MV-4-11 (cell line): Measurements from ENCODE around the gene ACSF2.
"Not testable (repeated sequence)": the region's sequence is repeated elsewhere in the genome, so short reads cannot be mapped to it uniquely, and the experiment has no call there.

Experiments
- DNase-seq: peaks from one replicate; lab custom pipeline; 2025; lab: John Stamatoyannopoulos, UW

Gene ACSF2

DNA sequence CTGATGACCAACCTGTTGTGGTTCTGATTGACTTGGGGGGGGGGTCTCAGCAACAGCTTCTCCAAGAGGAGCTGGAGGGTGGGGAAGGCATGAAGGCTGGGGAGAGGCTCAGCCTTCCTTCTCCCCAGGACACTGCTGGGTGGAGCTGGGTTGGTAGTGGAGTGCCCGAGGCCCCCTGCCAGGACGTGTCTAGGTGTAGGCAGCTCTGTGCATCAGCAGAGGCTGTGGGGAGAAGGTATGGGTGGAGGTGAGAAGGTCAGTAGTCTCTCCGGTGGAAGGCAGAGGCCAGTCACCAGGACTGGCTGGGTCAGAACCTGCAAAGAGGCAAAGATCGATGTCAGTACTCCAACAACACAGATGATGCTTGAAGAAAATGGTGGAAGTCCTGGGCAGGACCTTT is 38.7 kb downstream of the ACSF2 start:
- no peak for DNase-seq

DNA sequence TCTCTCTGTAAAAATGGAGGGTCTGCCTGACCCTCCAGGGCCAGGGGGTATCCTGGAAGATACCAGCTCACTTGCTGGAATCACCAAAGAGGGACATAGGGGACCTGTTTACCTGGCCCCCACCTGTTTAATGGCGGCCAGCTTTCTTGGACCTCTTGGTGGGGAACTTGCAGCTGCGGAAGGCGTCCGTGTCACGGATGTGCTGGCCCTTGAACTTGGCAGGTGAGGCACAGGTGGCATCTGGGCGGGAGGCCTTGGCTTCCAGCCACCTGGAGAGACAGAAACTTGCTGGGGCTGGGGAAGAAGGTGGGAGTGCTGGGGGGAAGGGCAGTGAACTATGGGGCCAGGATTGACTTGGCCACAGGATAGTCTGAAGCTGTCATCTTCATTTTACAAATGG is 39.2 kb downstream of the ACSF2 start:
- no peak for DNase-seq

DNA sequence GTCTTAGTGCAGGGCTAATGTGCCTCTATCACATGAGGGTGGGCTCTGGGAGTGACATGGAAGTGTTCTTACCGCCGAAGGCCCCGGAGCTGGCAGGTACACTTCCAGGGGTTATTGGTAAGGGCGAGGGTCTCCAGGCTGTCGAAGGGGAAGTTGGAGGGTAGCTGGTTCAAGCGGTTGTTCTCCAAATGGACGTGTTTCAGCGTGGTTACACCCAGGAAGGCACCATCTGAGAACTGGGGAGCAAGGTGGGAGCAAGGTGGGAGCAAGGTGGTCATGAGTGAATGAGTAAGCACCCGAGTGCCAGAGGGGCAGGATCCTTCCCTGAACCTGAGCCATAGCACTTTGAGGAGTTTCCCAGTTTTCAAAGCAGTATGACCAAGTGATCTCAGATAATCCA is 39.6 kb downstream of the ACSF2 start:
- no peak for DNase-seq

DNA sequence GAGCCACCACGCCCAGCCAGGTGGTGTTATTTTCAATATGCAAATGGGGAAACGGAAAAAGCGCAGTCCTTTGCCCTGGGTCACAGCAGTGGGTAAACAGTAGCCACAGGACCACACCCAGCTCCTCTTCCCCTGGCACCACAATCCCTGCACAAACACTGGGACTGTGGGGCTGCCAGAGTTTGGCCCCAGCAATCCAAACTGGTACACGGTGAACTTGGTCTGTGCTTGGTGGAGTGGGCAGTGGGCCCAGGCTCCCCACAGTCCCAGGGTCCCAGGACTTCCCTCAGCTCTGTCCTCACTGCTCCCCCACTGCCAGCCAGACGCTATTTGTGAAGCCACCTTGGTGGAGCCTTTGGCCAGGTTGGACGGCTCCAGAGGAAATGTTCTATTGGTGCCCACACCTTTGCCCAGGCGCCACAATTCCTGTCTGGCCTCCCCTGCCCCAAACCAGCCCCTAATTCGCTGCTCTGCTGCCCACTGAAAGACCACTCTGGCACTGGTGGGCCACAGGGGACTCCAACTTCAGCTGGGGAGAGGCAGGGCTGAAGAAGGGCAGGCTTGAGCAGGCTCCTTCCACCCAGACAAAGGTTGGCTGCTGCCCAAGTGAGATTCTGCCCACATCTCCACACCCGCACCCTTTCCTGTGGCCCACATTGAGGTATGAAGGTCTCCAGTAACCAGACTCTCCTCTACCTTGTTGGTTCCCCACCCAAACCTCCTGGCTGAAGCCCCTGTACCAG is 40.5 kb downstream of the ACSF2 start:
- no peak for DNase-seq

DNA sequence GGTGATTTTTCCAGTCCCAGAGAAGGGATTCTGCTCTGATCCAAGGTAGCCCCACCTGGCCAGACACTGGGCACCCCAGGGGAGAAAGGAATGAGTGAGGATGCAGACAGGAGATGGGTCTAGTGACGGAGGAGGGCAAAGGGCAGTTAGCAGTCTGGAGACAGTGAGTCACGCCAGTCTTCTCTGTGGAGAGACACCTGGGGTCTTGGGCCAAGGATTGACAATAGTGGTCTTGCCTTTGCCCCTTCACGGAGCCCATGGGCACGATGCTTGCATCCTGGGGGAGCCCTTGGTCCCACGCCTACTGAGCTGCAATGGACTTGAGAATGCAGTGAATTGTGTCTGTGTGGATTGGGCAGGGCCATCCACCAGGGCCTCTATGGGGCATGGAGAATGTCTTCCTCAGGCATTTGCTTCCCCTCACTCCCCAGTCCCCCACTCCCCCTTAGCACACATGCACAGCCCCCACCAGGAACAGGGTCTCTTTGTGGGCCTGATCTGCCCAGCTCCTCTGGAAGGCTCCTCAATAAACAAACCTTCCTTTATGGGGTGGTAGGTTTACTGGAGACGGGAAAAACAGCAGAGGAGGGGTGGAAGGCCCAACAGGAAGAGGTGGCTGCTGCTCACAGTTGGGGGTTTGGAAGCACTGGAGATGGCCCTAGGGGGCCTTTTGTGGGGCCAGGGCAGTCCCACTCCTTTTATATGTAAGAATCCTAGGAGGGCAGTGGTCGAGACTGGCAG is 41.3 kb downstream of the ACSF2 start:
- DNase-seq: no peak

DNA sequence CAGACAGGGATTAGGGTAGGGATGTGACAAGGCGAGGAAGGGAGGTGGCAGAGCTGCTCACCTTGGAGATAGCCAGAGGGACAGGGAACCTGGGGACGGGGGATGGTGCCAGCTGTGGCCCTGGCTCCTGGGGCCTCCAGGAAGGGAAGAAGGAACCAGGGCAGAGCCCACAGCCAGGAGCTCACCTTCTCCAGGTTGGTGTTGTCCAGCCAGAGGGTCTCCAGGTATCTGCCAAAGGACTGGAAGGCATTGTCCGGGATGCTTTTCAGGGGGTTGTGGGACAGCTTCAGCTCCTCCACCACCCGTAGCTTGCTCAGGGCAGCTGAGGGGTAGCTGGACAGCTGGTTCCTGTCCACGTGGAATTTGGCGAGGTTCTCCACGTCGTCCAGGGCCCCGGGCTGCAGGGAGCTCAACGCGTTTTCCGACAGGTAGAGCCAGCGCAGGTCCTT is 41.9 kb downstream of the ACSF2 start:
- DNase-seq: no peak

DNA sequence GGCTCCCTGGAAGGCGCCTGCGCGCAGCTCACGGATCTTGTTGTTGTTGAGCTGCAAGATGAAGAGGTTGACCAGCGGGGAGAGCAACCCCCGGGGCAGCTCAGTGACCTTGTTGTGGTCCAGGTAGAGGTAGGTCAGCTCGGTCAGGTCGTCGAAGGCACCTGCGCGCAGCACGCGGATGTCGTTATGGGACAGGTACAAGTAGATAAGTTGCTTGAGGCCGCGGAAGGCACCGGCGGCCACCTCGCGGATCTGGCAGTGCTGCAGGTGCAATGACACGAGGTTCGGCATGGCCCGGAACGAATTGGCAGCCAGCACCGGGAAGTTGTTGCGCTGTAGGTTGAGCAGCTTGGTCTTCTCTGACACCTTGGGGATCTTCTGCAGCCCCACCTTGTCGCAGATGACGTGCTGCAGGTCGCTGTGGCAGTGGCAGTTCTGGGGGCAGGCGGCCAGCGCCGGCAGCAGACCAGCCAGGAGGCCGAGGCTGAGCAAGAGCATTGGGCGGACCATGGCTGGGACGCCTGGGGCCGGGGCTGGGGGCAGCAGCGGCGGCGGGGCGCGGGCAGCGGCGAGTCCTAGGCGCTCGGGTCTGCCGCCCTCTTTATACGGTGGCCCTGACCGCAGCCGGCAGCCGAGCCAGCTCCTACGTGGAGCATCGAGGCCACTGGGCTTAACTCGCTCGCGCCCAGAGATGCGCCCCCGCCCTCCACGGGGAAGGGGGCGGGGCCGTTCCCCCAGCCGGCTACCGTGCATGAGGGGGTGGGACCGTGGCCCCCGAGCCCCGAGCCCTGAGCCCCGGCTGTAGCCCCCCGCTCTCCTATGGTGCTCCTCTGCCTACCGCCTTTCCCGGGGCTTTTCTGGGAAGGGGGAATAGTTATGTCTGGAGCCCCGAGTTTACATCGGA is 42.5 kb downstream of the ACSF2 start, which contains the start of gene CHAD:
Gene CHAD, minus strand, starts transcription at position 577 of the 904 bp plus-strand sequence. Its CDS starts 67 bp downstream, at position 510.
- no peak for DNase-seq

DNA sequence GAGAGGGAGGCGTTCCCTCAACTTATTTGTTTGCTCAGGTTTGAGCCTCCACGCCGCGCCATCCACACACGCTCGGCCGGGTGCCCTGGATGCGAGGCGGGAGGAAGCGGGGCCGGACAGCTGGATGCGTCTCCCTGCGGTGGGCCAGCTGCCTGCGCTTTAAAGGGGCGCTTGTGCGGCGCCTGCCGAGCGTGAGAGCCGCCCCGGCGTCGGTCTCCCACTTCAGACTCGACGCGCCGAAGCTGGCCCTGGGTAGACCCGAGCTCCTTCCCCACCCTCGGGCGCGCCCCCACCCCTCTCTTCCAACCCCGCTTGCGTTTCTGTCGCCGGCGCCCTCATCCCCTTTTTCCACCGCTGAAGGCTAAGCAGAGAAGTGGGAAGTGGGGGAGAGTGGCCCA is 43.2 kb downstream of the ACSF2 start:
- no peak for DNase-seq

DNA sequence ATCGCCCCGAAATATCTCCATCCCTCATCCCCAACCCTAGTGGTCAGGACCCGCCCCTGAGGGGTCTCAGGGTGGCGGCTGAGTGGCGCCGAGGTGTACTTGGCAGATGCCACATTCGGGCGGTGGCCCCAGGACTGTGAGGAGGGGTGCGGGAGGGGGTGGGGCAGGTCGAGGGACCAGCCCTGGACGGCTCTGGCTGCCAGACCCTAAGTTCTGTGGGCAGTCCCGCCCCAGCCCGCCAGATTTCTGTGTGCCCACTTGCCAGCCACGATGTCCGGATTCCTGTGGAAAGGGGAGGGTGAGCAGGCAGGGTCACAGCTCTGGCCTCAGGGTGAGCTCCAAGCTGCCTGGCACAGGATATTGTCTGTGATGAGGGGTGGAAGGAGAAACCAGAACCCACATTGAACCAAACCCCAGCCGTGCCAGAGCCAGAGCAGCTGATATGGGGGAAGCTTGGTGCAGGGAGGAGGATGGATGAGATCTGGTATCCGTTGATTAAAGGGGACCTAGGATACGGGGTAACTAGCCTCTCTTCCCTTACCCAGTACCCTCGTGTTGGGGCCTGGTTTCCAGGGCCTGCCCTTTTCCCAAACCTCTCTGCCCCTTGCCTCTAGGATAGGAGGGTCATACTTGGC is 43.8 kb downstream of the ACSF2 start:
- no peak for DNase-seq

DNA sequence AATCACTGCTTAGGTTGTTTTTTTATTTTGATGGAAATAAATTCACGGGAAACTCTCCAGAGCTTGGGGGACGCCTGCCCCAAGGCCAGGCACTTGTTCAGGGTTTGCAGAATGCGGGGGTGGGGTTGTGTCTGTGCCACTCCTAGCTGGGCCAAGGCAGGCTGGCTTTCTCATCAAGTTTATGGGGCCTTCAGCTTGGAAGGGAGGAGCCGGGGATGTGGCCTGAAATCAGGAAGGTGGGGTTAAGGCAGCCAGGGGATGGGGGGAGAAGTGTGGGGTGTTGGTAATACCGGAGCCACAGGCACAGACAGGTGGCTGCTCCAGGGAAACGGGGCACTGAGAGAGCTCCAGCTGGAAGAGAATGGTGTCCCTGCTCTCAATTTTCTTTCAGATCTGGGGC is 44.4 kb downstream of the ACSF2 start:
- no peak for DNase-seq

DNA sequence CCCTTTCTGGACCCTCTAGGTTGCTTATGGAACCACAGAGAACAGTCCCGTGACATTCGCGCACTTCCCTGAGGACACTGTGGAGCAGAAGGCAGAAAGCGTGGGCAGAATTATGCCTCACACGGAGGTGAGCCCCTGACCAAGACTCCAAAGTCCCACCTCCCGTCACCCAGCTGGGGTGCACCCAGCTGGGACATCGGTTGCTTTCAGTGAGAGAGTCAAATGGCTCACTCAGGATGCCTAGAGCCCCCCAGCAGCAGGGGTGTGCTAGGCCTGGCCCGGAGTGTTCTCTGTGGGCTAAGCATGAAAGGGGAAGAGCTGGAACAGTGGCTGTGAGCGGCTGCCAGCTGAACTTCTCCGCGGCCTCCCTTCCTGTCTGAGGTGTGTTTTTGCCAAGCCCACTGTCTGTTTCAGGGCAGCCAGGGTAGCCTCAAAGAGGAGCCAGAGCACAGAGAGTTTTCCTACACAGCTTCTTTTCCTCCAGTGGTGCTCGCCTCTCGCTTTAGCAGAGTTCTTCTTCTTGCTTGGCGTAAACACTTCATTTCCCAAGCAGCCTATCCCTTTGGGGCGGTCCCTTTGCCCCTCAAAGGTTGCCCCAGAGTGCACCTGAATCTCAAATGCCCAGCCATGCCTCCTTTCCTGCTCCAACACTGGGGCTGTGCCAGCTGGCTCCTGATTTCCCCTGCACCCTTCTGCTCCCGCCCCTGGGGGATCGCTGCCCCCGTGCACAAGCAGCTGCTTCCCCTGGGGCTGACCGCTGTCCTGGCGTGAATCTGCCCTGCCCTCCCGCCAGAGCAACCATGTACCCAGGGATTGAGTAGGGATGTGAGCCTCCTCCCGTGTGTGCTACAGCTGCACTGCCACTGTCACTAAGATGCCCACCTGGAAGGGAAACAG is 45.2 kb downstream of the ACSF2 start:
- peak; percentile 16 for DNase-seq

DNA sequence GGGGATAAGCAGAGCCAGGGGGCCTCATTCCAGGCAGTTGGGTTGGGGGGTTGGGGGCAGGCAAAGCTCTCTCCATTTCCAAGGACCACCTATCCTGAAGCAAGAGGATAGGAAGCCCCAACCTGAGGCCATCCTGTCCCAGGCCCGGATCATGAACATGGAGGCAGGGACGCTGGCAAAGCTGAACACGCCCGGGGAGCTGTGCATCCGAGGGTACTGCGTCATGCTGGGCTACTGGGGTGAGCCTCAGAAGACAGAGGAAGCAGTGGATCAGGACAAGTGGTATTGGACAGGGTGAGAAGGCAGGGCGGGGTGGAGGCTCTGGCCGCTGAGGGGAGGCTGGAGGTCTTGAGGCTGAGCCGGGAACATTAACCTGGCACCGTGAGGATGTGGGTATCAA is 46.3 kb downstream of the ACSF2 start:
- DNase-seq: no peak

DNA sequence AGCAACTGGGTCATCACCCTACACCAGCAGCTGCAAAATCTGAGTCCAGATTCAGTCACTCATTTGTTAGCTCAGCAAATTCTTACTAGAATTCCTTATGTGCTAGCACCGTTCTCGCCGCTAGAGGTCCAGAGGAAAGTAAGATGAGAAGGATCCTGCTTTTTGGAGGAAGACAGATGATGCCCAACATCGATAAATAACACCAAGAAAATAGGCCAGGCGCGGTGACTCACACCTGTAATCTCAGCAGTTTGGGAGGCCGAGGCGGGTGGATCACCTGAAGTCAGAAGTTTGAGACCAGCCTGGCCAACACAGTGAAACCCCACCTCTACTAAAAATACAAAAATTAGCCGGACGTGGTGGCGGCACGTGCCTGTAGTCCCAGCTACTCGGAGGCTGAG is 46.7 kb downstream of the ACSF2 start:
- DNase-seq: not testable (repeated sequence)

DNA sequence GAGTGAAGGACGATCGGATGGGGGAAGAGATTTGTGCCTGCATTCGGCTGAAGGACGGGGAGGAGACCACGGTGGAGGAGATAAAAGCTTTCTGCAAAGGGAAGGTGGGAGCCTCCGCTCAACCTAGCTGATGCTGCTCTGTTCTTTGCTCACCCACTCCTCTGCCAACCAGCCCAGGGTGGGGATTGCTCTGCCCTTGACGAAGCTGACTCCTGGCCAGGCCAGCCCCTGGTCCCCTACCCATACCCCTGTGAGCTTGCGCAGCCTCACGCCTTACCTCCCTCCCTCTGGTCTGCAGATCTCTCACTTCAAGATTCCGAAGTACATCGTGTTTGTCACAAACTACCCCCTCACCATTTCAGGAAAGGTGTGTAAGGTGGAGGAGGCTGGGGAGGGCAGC is 47.9 kb downstream of the ACSF2 start:
- no peak for DNase-seq

DNA sequence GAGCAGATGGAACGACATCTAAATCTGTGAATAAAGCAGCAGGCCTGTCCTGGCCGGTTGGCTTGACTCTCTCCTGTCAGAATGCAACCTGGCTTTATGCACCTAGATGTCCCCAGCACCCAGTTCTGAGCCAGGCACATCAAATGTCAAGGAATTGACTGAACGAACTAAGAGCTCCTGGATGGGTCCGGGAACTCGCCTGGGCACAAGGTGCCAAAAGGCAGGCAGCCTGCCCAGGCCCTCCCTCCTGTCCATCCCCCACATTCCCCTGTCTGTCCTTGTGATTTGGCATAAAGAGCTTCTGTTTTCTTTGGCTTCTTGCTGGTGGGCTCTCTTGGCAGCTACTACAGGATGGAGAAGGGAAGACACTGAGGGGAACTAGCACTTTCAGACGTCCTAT is 48.5 kb downstream of the ACSF2 start:
- DNase-seq: no peak

DNA sequence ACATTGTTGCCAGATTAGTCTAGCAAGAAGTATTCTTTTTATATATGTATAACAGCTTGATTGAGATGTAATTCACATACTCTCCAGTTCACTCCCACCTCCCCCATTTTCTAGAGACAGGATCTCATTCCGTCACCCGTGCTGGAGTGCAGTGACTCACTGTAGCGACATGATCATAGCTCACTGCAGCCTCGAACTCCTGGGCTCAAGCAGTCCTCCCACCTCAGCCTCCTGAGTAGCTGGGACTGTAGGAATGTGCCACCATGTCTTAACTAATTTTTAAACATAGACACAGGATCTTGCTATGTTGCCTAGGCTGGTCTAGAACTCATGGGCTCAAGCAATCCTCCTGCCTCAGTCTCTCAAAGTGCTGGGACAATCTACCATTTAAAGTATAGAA is 49.3 kb downstream of the ACSF2 start:
- no peak for DNase-seq

DNA sequence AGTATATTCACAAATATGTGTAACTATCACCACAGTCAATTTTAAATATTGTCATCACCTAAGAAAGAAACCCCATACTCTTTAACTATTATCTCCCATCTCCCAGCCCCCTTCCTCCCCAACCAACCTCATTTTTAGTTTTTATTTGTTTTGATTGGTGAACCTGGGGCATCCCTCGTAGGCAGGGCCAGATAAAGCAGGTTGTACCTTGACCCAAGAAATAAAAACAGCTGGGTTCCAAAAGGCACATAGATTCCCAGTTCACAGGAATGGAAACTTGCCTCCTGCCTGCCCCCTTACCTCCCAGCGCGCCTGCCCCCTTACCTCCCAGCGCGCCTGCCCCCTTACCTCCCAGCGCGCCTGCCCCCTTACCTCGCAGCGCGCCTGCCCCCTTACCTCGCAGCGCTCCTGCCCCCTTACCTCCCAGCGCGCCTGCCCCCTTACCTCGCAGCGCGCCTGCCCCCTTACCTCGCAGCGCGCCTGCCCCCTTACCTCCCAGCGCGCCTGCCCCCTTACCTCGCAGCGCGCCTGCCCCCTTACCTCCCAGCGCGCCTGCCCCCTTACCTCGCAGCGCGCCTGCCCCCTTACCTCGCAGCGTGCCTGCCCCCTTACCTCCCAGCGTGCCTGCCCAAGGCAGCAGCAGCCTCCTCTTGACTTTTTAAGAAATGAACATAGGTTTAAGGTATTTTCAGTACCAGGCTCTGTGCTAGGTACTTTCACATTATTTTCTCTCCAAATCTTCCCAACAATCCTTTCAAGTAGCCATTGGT is 49.9 kb downstream of the ACSF2 start:
- not testable (repeated sequence) for DNase-seq

DNA sequence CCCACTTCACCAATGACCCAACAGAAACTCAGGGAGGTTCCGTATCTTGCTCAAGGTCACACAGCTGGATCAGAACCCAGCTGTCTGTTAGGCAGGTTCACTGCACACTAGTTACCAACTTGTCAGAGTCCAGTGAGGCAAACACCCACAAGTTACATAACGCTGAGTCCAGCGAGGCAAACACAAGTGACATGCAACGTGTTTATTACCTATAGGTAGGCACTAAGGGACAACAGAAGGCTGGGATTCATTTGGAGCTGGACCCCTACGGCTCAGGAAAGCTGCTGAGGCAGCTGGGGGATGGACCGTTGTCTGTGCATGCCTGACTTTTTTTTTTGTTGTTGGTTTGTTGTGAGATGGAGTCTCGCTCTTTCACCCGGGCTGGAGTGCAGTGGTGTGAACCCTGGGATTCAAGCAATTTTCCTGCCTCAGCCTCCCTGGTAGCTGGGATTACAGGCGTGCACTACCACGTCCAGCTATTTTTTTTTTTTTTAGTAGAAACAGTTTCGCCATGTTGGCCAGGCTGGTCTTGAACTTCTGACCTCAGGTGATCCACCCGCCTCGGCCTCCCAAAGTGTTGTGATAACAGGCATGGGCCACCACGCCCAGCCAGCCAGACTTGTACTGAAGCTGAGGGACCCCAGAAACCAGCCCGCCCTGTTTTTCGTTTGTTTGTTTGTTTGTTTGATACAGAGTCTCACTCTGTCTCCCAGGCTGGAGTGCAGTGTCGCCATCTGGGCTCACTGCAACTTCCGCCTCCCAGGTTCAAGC is 50.7 kb downstream of the ACSF2 start:
- no peak for DNase-seq

DNA sequence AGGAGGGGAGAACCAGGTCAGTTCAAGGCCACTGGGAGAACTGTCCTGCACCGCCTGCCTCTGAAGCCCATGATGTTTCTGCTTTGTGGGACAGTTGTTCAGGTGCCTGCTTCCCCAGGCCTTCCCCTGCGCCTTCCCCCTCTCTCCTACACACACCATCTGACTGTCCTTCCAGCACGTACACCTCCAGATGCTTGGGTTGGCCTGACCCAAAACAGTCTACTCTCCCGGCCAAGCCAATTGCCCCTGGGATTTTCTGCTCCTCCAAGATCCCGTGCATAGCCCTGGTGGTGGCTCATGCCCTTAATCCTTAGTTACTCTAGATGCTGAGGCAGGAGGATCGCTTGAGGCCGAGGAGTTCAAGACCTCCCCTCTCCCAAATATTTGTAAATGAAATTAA is 52.0 kb downstream of the ACSF2 start:
- DNase-seq: no peak
